HL-60 (cell line): Measurements from ENCODE around the gene TNP2.

Experiments used
- DNase-seq, 2 experiments: peaks; one replicate each; pipeline ENCODE4 v3.0.0-alpha.2; 2010 to 2020; ENCODE audit warnings: low read depth in 1 of 2, low spot score in 1 of 2
- H3K27ac ChIP-seq: fragments of 250-450 bp; sonication (Bioruptor Pico); replicated peaks from 2 replicates; pipeline ENCODE4 v1.5.1; 2020; ENCODE audit warnings: mild to moderate bottlenecking, moderate library complexity
- H3K27me3 ChIP-seq: fragments of 250-450 bp; sonication (Bioruptor Pico); 2 replicates; pipeline ENCODE4 v1.5.1; 2021; ENCODE audit warnings: mild to moderate bottlenecking, moderate library complexity; ENCODE audit not compliant: insufficient read depth, poor library complexity, severe bottlenecking
- H3K4me3 ChIP-seq: replicated peaks from 2 replicates; pipeline ENCODE4 v1.5.1; 2011; ENCODE audit warnings: mild to moderate bottlenecking, control low read depth, low read length; ENCODE audit not compliant: insufficient read depth
- GABPA ChIP-seq: IDR thresholded peaks from 2 replicates; pipeline ENCODE4 v1.6.1; 2012; ENCODE audit warnings: low read depth
- POLR2AphosphoS5 ChIP-seq: IDR thresholded peaks from 2 replicates; pipeline ENCODE4 v1.6.1; 2012; ENCODE audit warnings: low read depth
- SPI1 ChIP-seq: IDR thresholded peaks from 2 replicates; pipeline ENCODE4 v1.6.1; 2012; ENCODE audit warnings: low read depth, mild to moderate bottlenecking, borderline replicate concordance
- TF ChIP-seq, protein P1 (sequence below): IDR thresholded peaks from 2 replicates; pipeline ENCODE4 v1.6.1; 2012; ENCODE audit warnings: low read depth; ENCODE audit not compliant: insufficient replicate concordance
- TF ChIP-seq, protein P2 (sequence below): IDR thresholded peaks from one replicate; pipeline ENCODE4 v1.5.1; 2011; ENCODE audit warnings: low read length, control low read depth, inconsistent platforms; ENCODE audit not compliant: insufficient read depth

Gene TNP2

DNA sequence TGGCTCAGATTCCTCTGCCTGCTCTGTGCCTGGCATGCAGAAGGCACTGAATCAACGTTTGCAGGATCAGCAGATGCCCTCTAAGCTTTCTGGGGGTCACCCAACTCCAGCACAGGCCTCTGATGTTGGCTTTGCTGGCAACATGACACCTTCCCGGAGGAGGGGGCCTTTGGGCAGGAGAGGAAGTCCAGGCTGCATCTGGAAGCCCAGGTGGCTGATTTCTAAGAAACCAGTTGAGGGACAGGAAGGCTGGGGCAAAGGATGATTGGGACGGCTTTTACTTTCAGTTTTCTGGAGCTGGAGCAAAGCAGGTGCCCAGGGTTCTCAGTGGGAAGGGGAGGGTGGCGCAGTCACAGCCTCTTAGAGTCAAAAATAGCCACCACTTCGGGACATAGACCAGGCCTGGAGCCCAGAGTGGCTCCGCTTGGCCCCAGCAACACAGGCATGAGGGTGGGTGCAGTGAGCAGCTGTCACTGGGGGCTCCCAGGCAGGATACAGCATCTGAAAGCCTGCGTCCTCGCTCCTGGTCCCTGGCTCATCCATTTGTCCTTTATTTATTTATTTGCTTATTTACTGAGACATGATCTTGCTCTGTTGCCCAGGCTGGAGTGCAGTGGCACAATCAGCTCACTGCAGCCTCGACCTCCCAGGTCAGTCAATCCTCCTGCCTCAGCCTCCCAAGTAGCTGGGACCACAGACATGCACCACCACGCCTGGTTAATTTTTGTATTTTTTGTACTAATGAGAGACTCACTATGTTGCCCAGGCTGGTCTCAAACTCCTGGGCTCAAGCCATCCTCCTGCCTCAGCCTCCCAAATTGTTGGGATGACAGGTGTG lies 28.3 kb downstream of the TNP2 start:
- H3K27me3 ChIP-seq = no peaks in the 10 kb centered on the region
- no peak for DNase-seq
- no peak; the same call in 1 of the 2 replicates for TF ChIP-seq SPI1
- TF ChIP-seq, protein P1, sequence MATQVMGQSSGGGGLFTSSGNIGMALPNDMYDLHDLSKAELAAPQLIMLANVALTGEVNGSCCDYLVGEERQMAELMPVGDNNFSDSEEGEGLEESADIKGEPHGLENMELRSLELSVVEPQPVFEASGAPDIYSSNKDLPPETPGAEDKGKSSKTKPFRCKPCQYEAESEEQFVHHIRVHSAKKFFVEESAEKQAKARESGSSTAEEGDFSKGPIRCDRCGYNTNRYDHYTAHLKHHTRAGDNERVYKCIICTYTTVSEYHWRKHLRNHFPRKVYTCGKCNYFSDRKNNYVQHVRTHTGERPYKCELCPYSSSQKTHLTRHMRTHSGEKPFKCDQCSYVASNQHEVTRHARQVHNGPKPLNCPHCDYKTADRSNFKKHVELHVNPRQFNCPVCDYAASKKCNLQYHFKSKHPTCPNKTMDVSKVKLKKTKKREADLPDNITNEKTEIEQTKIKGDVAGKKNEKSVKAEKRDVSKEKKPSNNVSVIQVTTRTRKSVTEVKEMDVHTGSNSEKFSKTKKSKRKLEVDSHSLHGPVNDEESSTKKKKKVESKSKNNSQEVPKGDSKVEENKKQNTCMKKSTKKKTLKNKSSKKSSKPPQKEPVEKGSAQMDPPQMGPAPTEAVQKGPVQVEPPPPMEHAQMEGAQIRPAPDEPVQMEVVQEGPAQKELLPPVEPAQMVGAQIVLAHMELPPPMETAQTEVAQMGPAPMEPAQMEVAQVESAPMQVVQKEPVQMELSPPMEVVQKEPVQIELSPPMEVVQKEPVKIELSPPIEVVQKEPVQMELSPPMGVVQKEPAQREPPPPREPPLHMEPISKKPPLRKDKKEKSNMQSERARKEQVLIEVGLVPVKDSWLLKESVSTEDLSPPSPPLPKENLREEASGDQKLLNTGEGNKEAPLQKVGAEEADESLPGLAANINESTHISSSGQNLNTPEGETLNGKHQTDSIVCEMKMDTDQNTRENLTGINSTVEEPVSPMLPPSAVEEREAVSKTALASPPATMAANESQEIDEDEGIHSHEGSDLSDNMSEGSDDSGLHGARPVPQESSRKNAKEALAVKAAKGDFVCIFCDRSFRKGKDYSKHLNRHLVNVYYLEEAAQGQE = no peak
- TF ChIP-seq, protein P2, sequence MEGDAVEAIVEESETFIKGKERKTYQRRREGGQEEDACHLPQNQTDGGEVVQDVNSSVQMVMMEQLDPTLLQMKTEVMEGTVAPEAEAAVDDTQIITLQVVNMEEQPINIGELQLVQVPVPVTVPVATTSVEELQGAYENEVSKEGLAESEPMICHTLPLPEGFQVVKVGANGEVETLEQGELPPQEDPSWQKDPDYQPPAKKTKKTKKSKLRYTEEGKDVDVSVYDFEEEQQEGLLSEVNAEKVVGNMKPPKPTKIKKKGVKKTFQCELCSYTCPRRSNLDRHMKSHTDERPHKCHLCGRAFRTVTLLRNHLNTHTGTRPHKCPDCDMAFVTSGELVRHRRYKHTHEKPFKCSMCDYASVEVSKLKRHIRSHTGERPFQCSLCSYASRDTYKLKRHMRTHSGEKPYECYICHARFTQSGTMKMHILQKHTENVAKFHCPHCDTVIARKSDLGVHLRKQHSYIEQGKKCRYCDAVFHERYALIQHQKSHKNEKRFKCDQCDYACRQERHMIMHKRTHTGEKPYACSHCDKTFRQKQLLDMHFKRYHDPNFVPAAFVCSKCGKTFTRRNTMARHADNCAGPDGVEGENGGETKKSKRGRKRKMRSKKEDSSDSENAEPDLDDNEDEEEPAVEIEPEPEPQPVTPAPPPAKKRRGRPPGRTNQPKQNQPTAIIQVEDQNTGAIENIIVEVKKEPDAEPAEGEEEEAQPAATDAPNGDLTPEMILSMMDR = no peak
- TF ChIP-seq POLR2AphosphoS5 = no peak
- no peak for TF ChIP-seq GABPA
- no peak overlapping the region for H3K4me3 ChIP-seq
- H3K27ac ChIP-seq = no peak overlapping the region

DNA sequence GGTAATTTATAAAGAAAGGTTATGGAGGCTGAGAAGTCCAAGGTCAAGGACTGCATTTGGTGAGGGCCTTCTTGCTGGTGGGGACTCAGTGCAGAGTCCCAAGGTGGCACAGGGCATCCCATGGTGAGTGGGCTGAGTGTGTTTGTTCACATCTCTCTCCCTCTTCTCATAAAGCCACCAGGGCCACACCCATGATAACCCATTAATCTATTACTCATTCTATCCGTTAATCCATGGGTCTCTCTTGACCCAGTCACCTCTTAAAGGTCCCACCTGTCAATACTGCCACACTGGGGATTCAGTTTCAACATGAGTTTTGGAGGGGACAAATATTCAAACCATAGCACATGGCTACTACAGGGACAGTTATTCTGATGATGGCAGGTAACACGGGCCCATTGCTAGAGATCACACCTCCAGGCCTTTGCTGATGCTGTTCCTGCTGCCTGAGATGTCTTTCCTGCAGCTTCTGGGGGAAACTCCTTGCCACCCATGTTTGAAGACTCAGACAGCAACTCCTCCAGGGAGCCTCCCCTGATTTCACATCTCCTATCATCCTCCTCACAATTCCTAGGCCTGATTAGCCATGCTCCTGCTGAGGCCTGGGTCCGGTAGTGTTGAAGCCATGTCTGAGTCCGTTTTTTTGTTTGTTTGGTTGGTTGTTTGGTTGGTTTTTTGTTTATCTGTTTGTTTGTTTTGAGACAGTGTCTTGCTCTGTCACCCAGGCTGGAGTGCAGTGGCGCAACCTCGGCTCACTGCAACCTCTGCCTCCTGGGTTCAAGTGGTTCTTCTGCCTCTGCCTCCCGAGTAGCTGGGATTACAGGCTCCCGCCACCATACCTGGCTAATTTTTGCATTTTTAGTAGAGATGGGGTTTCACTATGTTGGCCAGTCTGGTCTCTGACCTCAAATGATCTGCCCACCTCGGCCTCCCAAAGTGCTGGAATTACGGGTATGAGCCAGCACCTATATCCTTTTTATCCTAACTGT lies 29.2 kb downstream of the TNP2 start:
- Histone ChIP-seq H3K27me3 (no peaks in the 10 kb centered on the region), H3K4me3 (no peak overlapping the region), H3K27ac (no peak overlapping the region)
- DNase-seq = no peak
- no peak for TF ChIP-seq GABPA
- no peak for TF ChIP-seq POLR2AphosphoS5
- TF ChIP-seq, protein P1 = no peak

DNA sequence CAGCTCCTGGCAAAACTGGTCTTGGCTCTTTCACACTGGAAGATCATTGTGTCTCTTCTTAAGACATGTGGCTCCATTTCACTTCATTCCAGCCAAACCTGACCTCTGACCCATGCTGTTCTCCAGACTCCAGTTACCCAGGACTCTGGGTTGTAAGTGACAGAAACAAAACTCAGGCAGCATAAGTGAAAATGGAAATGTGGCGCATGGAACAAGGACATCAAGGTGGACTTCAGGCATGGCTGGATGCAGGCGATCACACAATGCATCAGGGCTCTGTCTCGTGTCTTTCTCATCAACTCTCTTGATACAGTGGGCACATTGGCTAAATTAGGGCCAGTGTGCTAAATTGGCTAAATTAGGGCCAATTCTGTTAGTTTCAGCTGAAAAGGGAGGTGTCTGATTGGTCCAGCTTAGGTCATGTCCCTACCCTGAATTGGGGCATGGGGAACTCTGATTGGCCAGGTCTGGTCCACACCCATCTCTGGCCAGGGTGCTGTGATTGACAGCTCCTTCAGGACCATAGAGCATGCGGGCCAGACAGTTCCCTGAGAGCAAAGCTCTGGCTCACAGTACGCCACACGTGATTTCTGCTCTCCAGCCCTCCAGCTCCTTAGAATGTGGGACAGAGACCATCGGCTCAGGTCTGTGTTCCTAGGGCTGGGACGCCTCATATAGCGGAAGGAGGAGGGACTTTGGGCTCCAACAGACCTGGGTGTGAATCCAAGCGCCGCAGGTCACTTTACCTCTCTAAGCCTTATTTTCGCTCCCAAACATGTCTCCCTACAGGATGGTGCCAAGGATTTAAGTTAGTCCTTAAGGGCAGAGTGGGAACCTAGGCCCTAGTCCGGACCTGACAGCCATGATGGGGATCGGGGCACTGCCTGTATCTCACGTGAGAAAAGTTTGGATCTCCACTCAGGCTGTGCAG lies 30.6 kb downstream of the TNP2 start:
- TF ChIP-seq GABPA = no peak
- no peak for TF ChIP-seq SPI1
- TF ChIP-seq POLR2AphosphoS5 = no peak
- TF ChIP-seq, protein P2 = no peak
- TF ChIP-seq, protein P1 = no peak
- Histone ChIP-seq H3K4me3 (no peak overlapping the region), H3K27ac (no peak overlapping the region), H3K27me3 (no peaks in the 10 kb centered on the region)
- no peak for DNase-seq
